Islet precursor cell (in vitro differentiated cells): ENCODE data around the gene NTN3.

Experiments
- DNase-seq: peaks from one replicate; pipeline ENCODE4 v3.0.0-alpha.2; 2018

The NTN3 gene

GRCh38 chr16:2480948-2481347 is 9.9 kb downstream of the NTN3 start:
- no peak for DNase-seq

DNA sequence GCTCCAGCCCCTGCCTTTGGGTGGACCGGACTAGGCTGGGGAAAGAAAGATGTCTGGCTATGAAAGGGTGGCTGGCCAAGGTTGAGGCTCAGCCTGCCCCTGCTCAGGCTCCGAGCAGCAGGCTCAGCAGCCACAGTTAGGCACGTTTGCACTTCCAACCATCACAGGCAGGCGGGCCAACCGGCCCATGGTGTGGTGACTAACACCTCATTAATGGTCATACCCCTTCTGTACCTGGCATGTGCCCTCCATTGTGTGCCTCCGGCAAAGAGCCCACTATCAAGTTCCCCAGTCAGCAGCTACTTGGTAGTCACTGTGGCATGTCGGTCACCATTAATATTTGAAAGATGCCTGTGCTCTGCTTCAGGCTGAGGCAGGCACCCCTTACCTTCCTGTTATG is 10.6 kb downstream of the NTN3 start:
- DNase-seq = no peak

- DNase-seq = no peak
Measured at GRCh38 chr16:2482249-2482648, 11.2 kb downstream of the NTN3 start.

- no peak for DNase-seq
Measured at GRCh38 chr16:2482708-2483534, 11.8 kb downstream of the NTN3 start.

DNA sequence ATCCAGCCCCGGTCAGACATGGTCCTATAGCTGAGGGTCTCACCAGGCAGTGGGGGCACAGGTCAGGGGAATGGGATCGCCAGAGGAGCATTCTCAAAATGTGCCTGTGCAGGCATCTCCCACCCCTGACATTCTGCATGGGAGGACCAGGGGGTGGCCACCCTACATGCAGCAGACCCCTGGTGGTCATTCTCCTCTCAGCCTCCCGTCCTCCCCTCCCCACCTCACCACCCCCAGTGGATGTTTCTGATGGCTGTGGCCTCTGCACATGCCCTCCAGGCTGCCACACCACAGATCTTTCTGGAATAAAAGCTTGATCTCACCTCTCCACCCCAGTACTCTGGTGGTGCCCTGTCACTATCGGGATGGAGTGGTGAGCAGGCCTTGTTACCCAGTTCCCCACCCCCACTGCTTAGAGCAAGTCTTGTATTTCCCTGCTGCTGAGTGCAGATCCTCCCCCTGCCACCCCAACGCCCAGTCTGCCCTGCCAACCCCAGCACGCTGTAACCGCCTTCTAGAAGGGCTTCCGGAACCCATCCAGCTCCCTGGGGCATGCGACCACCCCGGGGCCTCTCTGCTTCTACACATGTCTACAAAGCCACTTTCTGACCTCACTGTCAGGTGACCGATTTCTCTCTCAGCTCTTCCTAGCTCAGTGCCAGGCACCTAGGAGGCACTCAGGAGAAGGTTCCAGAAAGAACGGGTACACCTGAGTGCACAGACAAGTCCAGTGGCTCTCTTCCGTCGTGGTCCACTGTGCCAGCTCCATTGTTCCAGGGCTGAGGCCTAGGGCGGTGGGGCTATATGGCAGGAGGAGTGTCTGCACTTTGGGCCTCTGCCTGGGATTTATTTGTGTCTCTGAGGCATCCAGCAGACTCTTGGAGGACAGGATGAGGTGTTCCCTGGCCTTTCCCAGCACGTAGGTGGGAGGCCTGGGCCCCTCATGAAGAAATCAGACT is 13.1 kb downstream of the NTN3 start:
- no peak for DNase-seq

GRCh38 chr16:2484898-2485508 is 13.9 kb downstream of the NTN3 start:
- DNase-seq = no peak

DNA sequence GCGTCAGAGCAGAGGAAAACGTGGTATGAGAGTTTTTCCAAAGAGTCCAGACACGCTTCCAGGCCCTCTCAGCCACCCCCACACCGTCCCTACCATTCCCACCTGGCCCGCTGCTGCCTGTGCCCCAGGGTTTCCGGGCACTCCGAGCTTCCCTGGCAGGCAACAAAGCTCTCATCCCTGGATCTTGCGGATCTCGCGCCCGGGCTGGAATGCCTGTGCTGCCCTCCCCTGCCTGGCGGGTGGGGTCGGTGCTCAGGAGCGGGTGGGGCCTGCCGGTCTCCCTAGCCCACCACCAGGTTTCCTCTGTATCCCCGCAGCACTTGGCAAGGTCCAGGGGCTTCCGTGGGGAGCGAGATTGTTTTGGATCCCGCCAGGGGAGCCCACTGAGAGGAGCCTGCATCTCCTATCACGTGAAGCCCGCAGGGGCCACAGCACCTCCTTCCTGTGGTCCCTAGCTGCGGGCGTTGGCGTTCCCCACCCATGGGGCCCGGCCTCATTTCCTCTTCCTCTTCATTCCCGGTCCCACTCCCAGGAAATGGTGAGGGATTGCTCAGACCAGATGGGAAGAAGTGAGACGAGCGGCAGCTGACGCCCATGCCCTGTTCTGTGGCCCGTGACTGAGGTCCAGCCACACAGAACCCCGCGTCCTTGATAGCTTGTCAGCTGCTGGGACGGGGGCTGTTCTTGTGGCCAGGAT is 14.9 kb downstream of the NTN3 start:
- no peak for DNase-seq

- no peak for DNase-seq
Measured at GRCh38 chr16:2486645-2487516, 15.8 kb downstream of the NTN3 start.

DNA sequence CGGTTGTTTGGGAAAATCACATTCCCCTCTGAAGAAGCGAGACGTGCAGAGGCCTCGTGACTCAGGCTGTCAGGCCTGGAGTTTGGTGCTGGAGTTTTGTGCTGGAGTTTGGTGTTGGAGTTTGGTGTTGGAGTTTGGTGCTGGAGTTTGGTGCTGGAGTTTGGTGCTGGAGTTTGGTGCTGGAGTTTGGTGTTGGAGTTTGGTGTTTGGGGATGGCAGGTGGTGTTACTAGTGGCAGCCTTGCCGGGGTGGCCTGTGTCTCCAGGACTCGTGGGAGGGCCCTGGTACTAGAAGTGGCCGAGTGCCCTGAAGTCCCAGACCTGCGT is 16.4 kb downstream of the NTN3 start:
- no peak for DNase-seq

GRCh38 chr16:2487903-2488531 is 16.9 kb downstream of the NTN3 start:
- DNase-seq = no peak

DNA sequence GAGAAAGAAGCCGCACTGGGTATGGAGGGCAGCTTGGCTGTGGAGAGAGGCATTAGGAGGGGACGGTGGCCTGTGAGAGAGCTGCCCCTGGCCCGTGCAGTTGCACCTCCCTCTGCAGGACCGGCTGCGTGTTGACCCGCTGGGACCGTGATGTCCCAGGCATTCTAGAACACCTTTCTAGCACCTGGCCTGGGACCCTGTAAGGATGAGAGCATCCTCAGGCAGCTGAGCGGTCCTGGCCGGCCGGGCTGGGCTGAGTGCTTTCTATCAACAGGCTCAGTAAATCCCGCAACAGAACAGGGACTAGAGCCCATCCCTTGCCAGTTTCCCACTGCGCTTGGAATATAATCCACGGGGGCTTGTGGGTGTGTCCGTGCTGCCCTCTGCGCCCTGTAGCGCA is 18.5 kb downstream of the NTN3 start:
- no peak for DNase-seq

DNA sequence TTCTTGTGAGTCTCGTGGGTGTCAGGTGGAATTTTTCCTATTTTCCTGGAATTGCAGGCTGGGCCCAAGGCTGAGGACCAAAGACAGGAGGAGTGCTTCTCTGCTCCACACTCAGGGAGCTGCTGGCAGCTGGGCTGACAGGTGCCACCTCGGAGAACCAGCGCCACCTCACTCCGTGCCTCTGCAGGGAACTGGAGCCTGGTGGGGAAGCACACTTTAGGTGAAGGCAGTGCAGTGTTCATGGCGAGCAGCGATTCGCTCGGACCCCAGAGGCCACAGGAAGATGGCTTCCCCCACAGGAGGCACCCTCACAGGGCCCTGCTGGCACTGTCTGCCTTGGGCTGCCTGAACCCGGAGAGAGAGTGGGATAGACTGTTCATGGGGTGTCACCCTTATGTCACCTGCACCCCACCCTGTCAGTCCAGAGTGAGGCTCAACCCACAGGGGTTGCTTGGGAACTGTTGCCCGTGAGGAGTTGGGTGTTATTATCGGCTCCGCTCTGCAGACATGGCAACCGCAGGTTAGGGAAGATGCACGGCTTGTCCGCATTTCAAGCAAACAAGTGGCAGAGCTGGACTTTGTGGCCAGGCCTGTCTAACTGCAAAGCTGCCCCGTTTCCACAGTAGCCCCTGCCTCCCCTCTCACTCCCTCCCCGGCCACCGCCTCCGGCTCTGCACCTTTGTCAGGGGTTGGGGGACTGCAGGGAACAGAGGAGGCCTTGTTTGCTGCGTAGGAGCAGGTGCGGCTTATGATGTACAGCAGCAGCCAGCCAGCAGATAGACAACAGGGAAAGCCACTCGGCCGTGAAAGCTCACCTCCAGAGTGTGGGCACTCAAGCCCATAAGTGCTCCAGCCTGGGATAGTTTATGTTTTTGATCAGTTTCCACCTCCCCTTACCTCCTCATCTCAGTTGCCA is 19.4 kb downstream of the NTN3 start:
- no peak for DNase-seq

- DNase-seq = no peak
Measured at GRCh38 chr16:2492292-2492691, 21.2 kb downstream of the NTN3 start.

- DNase-seq = no peak
Measured at GRCh38 chr16:2493605-2494004, 22.5 kb downstream of the NTN3 start.

GRCh38 chr16:2494616-2495015 is 23.5 kb downstream of the NTN3 start:
- DNase-seq = no peak

- DNase-seq = no peak
Measured at GRCh38 chr16:2495041-2495440, 23.9 kb downstream of the NTN3 start.

DNA sequence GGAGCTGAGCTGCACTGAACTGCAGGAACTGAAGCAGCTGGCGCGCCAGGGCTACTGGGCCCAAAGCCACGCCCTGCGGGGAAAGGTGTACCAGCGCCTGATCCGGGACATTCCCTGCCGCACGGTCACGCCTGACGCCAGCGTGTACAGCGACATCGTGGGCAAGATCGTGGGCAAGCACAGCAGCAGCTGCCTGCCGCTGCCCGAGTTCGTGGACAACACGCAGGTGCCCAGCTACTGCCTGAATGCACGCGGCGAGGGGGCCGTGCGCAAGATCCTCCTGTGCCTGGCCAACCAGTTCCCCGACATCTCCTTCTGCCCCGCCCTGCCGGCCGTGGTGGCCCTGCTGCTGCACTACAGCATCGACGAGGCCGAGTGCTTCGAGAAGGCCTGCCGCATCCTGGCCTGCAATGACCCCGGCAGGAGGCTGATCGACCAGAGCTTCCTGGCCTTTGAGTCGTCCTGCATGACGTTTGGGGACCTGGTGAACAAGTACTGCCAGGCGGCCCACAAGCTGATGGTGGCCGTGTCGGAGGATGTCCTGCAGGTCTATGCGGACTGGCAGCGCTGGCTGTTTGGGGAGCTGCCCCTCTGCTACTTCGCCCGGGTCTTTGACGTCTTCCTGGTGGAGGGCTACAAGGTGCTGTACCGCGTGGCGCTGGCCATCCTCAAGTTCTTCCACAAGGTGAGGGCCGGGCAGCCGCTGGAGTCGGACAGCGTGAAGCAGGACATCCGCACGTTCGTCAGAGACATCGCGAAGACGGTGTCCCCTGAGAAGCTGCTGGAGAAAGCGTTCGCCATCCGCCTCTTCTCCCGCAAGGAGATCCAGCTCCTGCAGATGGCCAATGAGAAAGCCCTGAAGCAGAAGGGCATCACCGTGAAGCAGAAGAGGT is 25.4 kb downstream of the NTN3 start:
- no peak for DNase-seq

GRCh38 chr16:2497116-2497630 is 26.1 kb downstream of the NTN3 start:
- DNase-seq = no peak
